Measurements from ENCODE around the gene ZBTB8OS. TPM values are rescaled to one million over a fixed set of nuclear protein-coding genes. Genes with fewer than 3 reads are reported as not detected.

Gene ZBTB8OS
- 33.1 to 49.6 TPM (median 42.5 TPM) in 5 replicates for total RNA-seq (2022; extraction: Qiagen RNA extraction; ENCODE audit: low read depth)

DNA sequence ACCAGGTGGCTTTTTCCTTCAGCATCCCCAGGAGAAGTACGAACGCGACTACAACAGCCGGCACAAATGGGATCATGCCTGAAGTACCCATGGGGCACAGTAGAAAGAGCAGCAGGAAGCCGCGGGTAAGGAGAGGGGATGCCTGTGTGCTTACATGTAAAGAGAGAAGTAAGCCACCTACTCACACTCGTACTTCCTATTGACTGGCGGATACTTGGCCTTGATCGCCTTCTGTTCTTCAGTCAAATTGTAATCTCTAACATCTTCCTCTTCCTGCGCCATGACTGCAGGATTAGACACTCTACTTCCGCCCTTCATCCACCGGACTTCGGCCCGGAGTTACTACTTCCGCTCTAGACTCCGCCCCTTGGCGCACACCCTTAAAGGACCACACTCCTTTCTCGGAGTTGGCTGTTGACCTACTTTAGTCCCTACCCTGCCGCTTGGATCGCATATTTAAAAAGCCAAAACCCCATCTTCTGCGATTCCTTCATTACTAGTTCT is at the start of gene ZBTB8OS:
ZBTB8OS (minus strand) TSS at position 303 of the 504 bp plus-strand sequence; CDS start at position 282, 21 bp downstream.

DNA sequence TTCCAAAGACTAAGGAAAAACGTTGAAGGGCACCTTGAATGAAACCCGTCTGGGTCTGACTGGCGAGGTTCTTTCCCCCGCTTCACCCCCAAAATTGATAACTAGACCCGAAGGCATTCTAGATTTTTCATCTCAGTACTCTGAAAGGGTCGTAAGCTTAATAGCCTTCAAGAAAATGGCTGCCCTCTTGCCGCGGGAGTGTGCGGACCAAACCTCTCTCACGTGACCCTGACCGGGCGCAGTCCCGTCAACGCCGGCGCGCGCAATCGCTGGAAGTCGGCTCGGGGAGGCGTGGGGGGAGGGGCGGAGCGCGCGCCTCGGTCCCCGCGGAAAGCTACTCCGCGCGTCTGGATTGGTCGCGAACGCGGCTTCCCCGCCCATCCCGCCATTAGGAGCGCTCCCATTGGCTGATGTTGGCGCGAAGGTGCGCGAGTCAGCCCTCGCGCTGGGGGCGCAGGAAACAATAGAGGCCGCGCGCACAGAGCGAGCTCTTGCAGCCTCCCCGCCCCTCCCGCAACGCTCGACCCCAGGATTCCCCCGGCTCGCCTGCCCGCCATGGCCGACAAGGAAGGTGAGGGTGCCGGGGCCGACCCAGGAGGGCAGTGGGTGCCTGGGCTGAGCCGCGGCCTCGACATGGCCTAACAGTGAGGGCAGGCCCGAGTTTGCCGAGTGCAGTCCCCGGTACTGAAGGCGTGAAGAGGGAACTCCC is 556 bp upstream of the ZBTB8OS start, which contains the start of gene RBBP4:
RBBP4 (plus strand) TSS at position 457 of the 709 bp plus-strand sequence; CDS start at position 556, 99 bp downstream.

Other genes starting within 250 kb of the ZBTB8OS start
- not detected in 5 replicates for gene ZBTB8B, start 185.5 kb downstream of the ZBTB8OS start, total RNA-seq (2022; extraction: Qiagen RNA extraction; ENCODE audit: low read depth)
- 2.2 to 4.5 TPM (median 3.5 TPM) in 5 replicates for gene ZBTB8A, start 111.1 kb downstream of the ZBTB8OS start, total RNA-seq (2022; extraction: Qiagen RNA extraction; ENCODE audit: low read depth)
- 66.2 to 93.3 TPM (median 78.0 TPM) in 5 replicates for gene RBBP4, start 658 bp upstream of the ZBTB8OS start, total RNA-seq (2022; extraction: Qiagen RNA extraction; ENCODE audit: low read depth)
- 8.7 to 13.8 TPM (median 10.9 TPM) in 5 replicates for gene SYNC, start 52.2 kb upstream of the ZBTB8OS start, total RNA-seq (2022; extraction: Qiagen RNA extraction; ENCODE audit: low read depth)
- gene YARS1, start 166.8 kb upstream of the ZBTB8OS start, total RNA-seq (2022; extraction: Qiagen RNA extraction; ENCODE audit: low read depth): 66.3 to 99.1 TPM (median 79.8 TPM) in 5 replicates
- gene S100PBP, start 167.1 kb upstream of the ZBTB8OS start, total RNA-seq (2022; extraction: Qiagen RNA extraction; ENCODE audit: low read depth): 13.3 to 16.3 TPM (median 14.2 TPM) in 5 replicates
- gene FNDC5, start 220.4 kb upstream of the ZBTB8OS start, total RNA-seq (2022; extraction: Qiagen RNA extraction; ENCODE audit: low read depth): 0.38 to 0.95 TPM (median 0.76 TPM) in 5 replicates
- gene HPCA, start 235.9 kb upstream of the ZBTB8OS start, total RNA-seq (2022; extraction: Qiagen RNA extraction; ENCODE audit: low read depth): 0.17 to 0.64 TPM (median 0.32 TPM) in 4 of 5 replicates, not detected in the other